ENCODE results near the gene SH2D4B.

The SH2D4B gene

GRCh38 chr10:80545258-80545881, 7.7 kb downstream of the SH2D4B start:
- no peak for DNase-seq

- no peak for DNase-seq
These were observed 14.5 kb downstream of the SH2D4B start for GRCh38 chr10:80552151-80552646.

GRCh38 chr10:80553436-80553835, 15.7 kb downstream of the SH2D4B start:
- DNase-seq = no peak

GRCh38 chr10:80554050-80554449, 16.3 kb downstream of the SH2D4B start:
- DNase-seq = no peak

- DNase-seq = no peak
These were observed 17.7 kb downstream of the SH2D4B start for GRCh38 chr10:80555415-80555814.

- DNase-seq = no peak
These were observed 24.2 kb downstream of the SH2D4B start for GRCh38 chr10:80561950-80562349.

- DNase-seq = no peak
These were observed 29.6 kb downstream of the SH2D4B start for GRCh38 chr10:80567292-80567691.

GRCh38 chr10:80569131-80569895, 31.6 kb downstream of the SH2D4B start:
- no peak for DNase-seq

GRCh38 chr10:80571352-80571751, 33.6 kb downstream of the SH2D4B start:
- no peak for DNase-seq

- no peak for DNase-seq
These were observed 41.6 kb downstream of the SH2D4B start for GRCh38 chr10:80579181-80579763.

- no peak for DNase-seq
These were observed 42.3 kb downstream of the SH2D4B start for GRCh38 chr10:80579849-80580637.

- no peak for DNase-seq
These were observed 43.2 kb downstream of the SH2D4B start for GRCh38 chr10:80580638-80581468.

GRCh38 chr10:80581469-80581835, 43.8 kb downstream of the SH2D4B start:
- DNase-seq = no peak

- no peak for DNase-seq
These were observed 44.7 kb downstream of the SH2D4B start for GRCh38 chr10:80582286-80582960.

GRCh38 chr10:80583685-80584084, 46.0 kb downstream of the SH2D4B start:
- no peak for DNase-seq

GRCh38 chr10:80585812-80586211, 48.1 kb downstream of the SH2D4B start:
- DNase-seq = no peak

- DNase-seq = no peak
These were observed 50.8 kb downstream of the SH2D4B start for GRCh38 chr10:80588546-80588945.

- no peak for DNase-seq
These were observed 52.1 kb downstream of the SH2D4B start for GRCh38 chr10:80589726-80590373.

GRCh38 chr10:80590585-80591125, 53.0 kb downstream of the SH2D4B start:
- no peak for DNase-seq

- DNase-seq = peak; percentile 35 to 53
These were observed 58.9 kb downstream of the SH2D4B start for GRCh38 chr10:80596391-80597257.
